SK-N-SH (cell line): ENCODE data around the gene PDZK1IP1. TPM values are rescaled to one million over a fixed set of nuclear protein-coding genes. Genes with fewer than 3 reads are reported as not detected.

Experiments
- CTCF ChIA-PET: fragments of 300-600, 350-600 bp; formaldehyde crosslinking; extraction: SDS; loops from one replicate; lab custom pipeline; 2021; lab: Yijun Ruan, JAX
- POLR2A ChIA-PET: fragments of 350-600 bp; sonication (Branson Sonifier 250); formaldehyde crosslinking; extraction: SDS; loops from one replicate; lab custom pipeline; 2020; ENCODE audit warnings: antibody characterized with exemption, inconsistent platforms; lab: Yijun Ruan, JAX
- DNase-seq: peaks from one replicate; pipeline ENCODE4 v3.0.0; 2012
- H2AFZ ChIP-seq: fragments of 200-600 bp; sonication (generic); 2 replicates; pipeline ENCODE4 v1.8.1; 2016; ENCODE audit warnings: antibody characterized with exemption, mild to moderate bottlenecking, low read depth
- H3F3A ChIP-seq: fragments of 200-600 bp; sonication (generic); replicated peaks from 2 replicates; pipeline ENCODE3; 2016; ENCODE audit warnings: antibody characterized with exemption, mild to moderate bottlenecking; ENCODE audit not compliant: insufficient read depth
- H3K27ac ChIP-seq, 2 experiments: fragments of 200-500 bp in 1 of 2; fragments of 200-600 bp in 1 of 2; sonication (Bioruptor generic) in 1 of 2; sonication (generic), shearing (Covaris generic) in 1 of 2; 2 replicates each; pipeline versions ENCODE4 v1.5.1 to v1.6.1; 2014 to 2016; ENCODE audit warnings: low read depth in 2 of 2, inconsistent platforms in 1 of 2, low read length in 1 of 2, mild to moderate bottlenecking in 1 of 2, mixed read lengths in 1 of 2
- H3K27me3 ChIP-seq: fragments of 200-600 bp; sonication (generic), shearing (Covaris generic); 2 replicates; pipeline ENCODE4 v1.6.1; 2016; ENCODE audit warnings: mixed run types; ENCODE audit not compliant: insufficient read depth
- H3K36me3 ChIP-seq, 2 experiments: fragments of 200-500 bp in 1 of 2; fragments of 200-600 bp in 1 of 2; sonication (Bioruptor generic) in 1 of 2; sonication (generic) in 1 of 2; replicated peaks in 1 of 2; 2 replicates each; pipeline versions ENCODE3 to v1.5.1; 2014 to 2016; ENCODE audit warnings: low read length in 1 of 2, mild to moderate bottlenecking in 1 of 2; ENCODE audit not compliant: insufficient read depth in 2 of 2, control insufficient read depth in 1 of 2
- H3K4me1 ChIP-seq, 2 experiments: fragments of 200-500 bp in 1 of 2; fragments of 200-600 bp in 1 of 2; sonication (Bioruptor generic) in 1 of 2; sonication (generic), shearing (Covaris generic) in 1 of 2; 2 replicates each; pipeline versions ENCODE4 v1.5.1 to v1.6.1; 2014 to 2016; ENCODE audit warnings: low read depth in 1 of 2, low read length in 1 of 2, mixed run types in 1 of 2; ENCODE audit not compliant: insufficient read depth in 2 of 2, control insufficient read depth in 1 of 2
- H3K4me2 ChIP-seq: fragments of 200-600 bp; sonication (generic), shearing (Covaris generic); 2 replicates; pipeline ENCODE4 v1.6.1; 2017; ENCODE audit warnings: mixed run types
- H3K4me3 ChIP-seq, 2 experiments: fragments of 200-500 bp in 1 of 2; fragments of 200-600 bp in 1 of 2; sonication (Bioruptor generic) in 1 of 2; sonication (generic), shearing (Covaris generic) in 1 of 2; 2 replicates each; pipeline versions ENCODE4 v1.5.1 to v1.8.1; 2014 to 2016; ENCODE audit warnings: low read depth in 2 of 2, inconsistent platforms in 1 of 2, low read length in 1 of 2, mild to moderate bottlenecking in 1 of 2, mixed read lengths in 1 of 2, moderate library complexity in 1 of 2
- H3K79me2 ChIP-seq: fragments of 200-600 bp; sonication (generic); 2 replicates; pipeline ENCODE4 v1.8.1; 2017; ENCODE audit warnings: mild to moderate bottlenecking; ENCODE audit not compliant: insufficient read depth
- H3K9ac ChIP-seq: fragments of 200-600 bp; sonication (generic); 2 replicates; pipeline ENCODE4 v1.6.1; 2017; ENCODE audit warnings: mixed run types
- H3K9me2 ChIP-seq: fragments of 200-600 bp; sonication (generic); 2 replicates; pipeline ENCODE4 v1.6.1; 2017; ENCODE audit warnings: mixed run types
- H3K9me3 ChIP-seq: fragments of 200-600 bp; sonication (generic); 2 replicates; pipeline ENCODE4 v1.6.1; 2017; ENCODE audit warnings: mixed run types, mild to moderate bottlenecking, moderate library complexity
- H4K20me1 ChIP-seq: fragments of 200-600 bp; sonication (generic); 2 replicates; pipeline ENCODE4 v1.6.1; 2017; ENCODE audit warnings: mild to moderate bottlenecking, mixed run types; ENCODE audit not compliant: insufficient read depth
- FOSL2 ChIP-seq: IDR thresholded peaks from 2 replicates; pipeline ENCODE4 v1.4.0; 2012; ENCODE audit warnings: low read depth, mild to moderate bottlenecking, moderate library complexity, borderline replicate concordance
- GABPA ChIP-seq: IDR thresholded peaks from 2 replicates; pipeline ENCODE4 v1.4.0; 2012; ENCODE audit warnings: low read depth, mild to moderate bottlenecking
- JUND ChIP-seq: IDR thresholded peaks from 2 replicates; pipeline ENCODE4 v1.4.0; 2012
- MEF2A ChIP-seq: IDR thresholded peaks from 2 replicates; pipeline ENCODE4 v1.4.0; 2012; ENCODE audit warnings: low read depth, borderline replicate concordance
- MXI1 ChIP-seq: IDR thresholded peaks from 2 replicates; pipeline ENCODE4 v1.6.1; 2012; ENCODE audit warnings: mild to moderate bottlenecking, low read depth, low read length, improper control_type of control experiment
- NFIC ChIP-seq: IDR thresholded peaks from 2 replicates; pipeline ENCODE4 v1.4.0; 2012; ENCODE audit warnings: borderline replicate concordance
- NRF1 ChIP-seq: IDR thresholded peaks from 2 replicates; pipeline ENCODE4 v1.6.1; 2012; ENCODE audit warnings: low read depth, mild to moderate bottlenecking, low read length
- RAD21 ChIP-seq: IDR thresholded peaks from 2 replicates; pipeline ENCODE4 v1.6.1; 2012; ENCODE audit warnings: mild to moderate bottlenecking, low read length
- RCOR1 ChIP-seq: fragments of 150-350 bp; IDR thresholded peaks from 2 replicates; pipeline ENCODE4 v1.6.1; 2017; ENCODE audit warnings: antibody characterized with exemption, low read length
- SIN3A ChIP-seq: IDR thresholded peaks from 2 replicates; pipeline ENCODE4 v1.6.1; 2012; ENCODE audit warnings: low read depth, mild to moderate bottlenecking, low read length, moderate library complexity, borderline replicate concordance
- SMC3 ChIP-seq: IDR thresholded peaks from 2 replicates; pipeline ENCODE4 v1.6.1; 2012; ENCODE audit warnings: low read depth, low read length, improper control_type of control experiment
- YY1 ChIP-seq: IDR thresholded peaks from 2 replicates; pipeline ENCODE4 v1.4.0; 2012; ENCODE audit warnings: low read depth, mild to moderate bottlenecking
- WGBS: methylation state at CpG from one replicate; pipeline ENCODE4 v1.1.6; 2017; ENCODE audit warnings: low lambda C conversion rate; 5-methylcytosine and 5-hydroxymethylcytosine counted together
- polyA plus RNA-seq, 3 experiments: library from polyadenylated mRNA; depleted of rRNA; stranded (reverse); fragments of >200 nt; gene quantifications; 2 replicates each; pipeline ENCODE4 v1.2.3, GENCODE V29; 2012
- TF ChIP-seq, protein P1 (sequence below): IDR thresholded peaks from 2 replicates; pipeline ENCODE4 v1.6.1; 2012; ENCODE audit warnings: mild to moderate bottlenecking, low read depth, low read length, moderate library complexity
- TF ChIP-seq, protein P2 (sequence below): fragments of 200-600 bp; sonication (generic); IDR thresholded peaks from 2 replicates; pipeline ENCODE4 v1.6.1; 2017; ENCODE audit warnings: antibody characterized with exemption, mild to moderate bottlenecking, moderate library complexity

Gene PDZK1IP1
- polyA plus RNA-seq, 1 of the 3 experiments (the other 2 are of a cell fraction): not detected

DNA sequence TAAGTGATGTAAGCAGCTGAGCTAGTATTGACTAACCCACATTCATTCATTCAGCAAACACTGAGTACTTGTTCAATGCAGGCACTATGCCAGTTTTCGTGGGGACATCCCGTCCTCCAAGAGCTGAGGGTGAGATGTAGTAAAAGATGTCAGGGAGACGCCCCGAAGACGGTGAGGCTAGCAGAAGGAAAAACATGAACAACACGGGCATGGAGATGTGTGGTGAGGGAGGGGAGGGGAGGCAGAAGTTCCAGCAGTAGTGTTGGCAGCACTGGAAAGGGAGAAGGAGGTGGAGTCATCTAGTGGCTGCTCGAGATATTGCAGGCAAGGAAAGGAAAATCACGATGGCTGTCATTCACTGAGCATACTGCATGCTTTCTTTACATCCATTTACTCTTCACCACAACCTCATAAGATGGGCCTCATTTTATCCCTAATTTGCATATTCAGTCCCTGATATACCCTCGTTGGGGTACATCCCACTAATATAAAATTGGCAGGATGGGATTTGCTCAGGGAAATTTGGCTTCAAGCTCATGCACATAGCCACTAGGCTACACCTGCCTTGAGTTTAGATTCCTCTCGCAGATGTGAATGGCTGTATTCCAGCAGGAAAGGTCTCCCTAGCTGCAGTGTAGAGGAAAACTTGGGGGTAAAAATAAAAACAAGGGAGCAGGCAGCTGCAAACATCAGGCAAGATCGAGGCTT is 14.5 kb downstream of the PDZK1IP1 start:
- WGBS: 10% methylated on average over 11 of the region's 11 CpGs
- no peak overlapping the region for H2AFZ ChIP-seq

DNA sequence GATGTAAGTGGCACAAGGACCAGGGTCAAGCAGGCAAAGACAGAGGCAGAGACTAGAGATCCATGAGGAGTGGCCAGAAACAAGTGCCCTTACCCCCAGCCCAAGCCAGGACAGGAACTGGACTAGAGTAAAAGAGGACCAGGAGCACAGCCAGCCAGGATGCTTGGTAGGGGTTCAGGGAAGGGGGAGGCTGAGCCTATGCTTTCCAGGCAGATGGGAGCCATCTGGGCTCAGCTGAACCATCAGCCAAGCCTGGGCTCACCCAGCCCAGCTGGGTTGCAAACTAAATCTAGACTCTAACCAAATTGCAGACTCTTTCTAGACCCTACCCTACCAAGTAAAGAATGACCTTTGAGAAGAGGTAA is 15.2 kb downstream of the PDZK1IP1 start:
- H3K79me2 ChIP-seq: no peaks in the 10 kb centered on the region
- H3K27me3 ChIP-seq: no peaks in the 10 kb centered on the region
- no peaks in the 10 kb centered on the region for H3K36me3 ChIP-seq
- H4K20me1 ChIP-seq: no peaks in the 10 kb centered on the region
- no peaks in the 10 kb centered on the region for H3K9me2 ChIP-seq
- no peak for DNase-seq
- H2AFZ ChIP-seq: no peak overlapping the region
- ChIA-PET POLR2A (no interaction called here), CTCF (interaction anchor here (0.7 to 3.6 kb wide), 15 partner anchors 9 to 1051 kb away, joined by 3 to 38 read pairs (median 6); no protein-coding TSS in a partner anchor)
- no peaks in the 10 kb centered on the region for H3K9me3 ChIP-seq
- peaks cover 3 to 10% of the 10 kb centered on the region in 2 experiments; a peak in 1 of 4 replicates for H3K4me1 ChIP-seq
- H3K27ac ChIP-seq: no peak overlapping the region
- no peak overlapping the region for H3K4me2 ChIP-seq
- H3K9ac ChIP-seq: no peak overlapping the region
- no peak overlapping the region for H3K4me3 ChIP-seq
- peaks cover 4% of the 10 kb centered on the region for H3F3A ChIP-seq
- TF ChIP-seq, protein P1, sequence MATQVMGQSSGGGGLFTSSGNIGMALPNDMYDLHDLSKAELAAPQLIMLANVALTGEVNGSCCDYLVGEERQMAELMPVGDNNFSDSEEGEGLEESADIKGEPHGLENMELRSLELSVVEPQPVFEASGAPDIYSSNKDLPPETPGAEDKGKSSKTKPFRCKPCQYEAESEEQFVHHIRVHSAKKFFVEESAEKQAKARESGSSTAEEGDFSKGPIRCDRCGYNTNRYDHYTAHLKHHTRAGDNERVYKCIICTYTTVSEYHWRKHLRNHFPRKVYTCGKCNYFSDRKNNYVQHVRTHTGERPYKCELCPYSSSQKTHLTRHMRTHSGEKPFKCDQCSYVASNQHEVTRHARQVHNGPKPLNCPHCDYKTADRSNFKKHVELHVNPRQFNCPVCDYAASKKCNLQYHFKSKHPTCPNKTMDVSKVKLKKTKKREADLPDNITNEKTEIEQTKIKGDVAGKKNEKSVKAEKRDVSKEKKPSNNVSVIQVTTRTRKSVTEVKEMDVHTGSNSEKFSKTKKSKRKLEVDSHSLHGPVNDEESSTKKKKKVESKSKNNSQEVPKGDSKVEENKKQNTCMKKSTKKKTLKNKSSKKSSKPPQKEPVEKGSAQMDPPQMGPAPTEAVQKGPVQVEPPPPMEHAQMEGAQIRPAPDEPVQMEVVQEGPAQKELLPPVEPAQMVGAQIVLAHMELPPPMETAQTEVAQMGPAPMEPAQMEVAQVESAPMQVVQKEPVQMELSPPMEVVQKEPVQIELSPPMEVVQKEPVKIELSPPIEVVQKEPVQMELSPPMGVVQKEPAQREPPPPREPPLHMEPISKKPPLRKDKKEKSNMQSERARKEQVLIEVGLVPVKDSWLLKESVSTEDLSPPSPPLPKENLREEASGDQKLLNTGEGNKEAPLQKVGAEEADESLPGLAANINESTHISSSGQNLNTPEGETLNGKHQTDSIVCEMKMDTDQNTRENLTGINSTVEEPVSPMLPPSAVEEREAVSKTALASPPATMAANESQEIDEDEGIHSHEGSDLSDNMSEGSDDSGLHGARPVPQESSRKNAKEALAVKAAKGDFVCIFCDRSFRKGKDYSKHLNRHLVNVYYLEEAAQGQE: no peak
- TF ChIP-seq MXI1 (no peak), GABPA (no peak), SIN3A (no peak), RCOR1 (no peak), FOSL2 (no peak), YY1 (no peak), SMC3 (no peak), JUND (no peak), NFIC (no peak), NRF1 (no peak)

More for the DNA sequence above, 14.5 kb downstream of the PDZK1IP1 start:
- Histone ChIP-seq H3K4me1 (peaks cover 4 to 16% of the 10 kb centered on the region in 2 experiments; a peak in 1 of 4 replicates), H3K79me2 (no peaks in the 10 kb centered on the region), H3K4me2 (no peak overlapping the region; the same call in 1 of the 2 replicates), H3K4me3 (peak overlapping the region in 1 of 2 experiments; percentile 38; a peak in 1 of 4 replicates), H3K9me2 (no peaks in the 10 kb centered on the region), H3K27ac (no peak overlapping the region), H4K20me1 (no peaks in the 10 kb centered on the region), H3F3A (peaks cover 4% of the 10 kb centered on the region), H3K9ac (no peak overlapping the region), H3K27me3 (no peaks in the 10 kb centered on the region), H3K36me3 (no peaks in the 10 kb centered on the region), H3K9me3 (no peaks in the 10 kb centered on the region)
- peak; percentile 72 for DNase-seq
- CTCF ChIA-PET: interaction anchor here (0.6 to 3.6 kb wide), 23 partner anchors 9 to 1051 kb away, joined by 3 to 38 read pairs (median 4); partner anchors contain the start of gene STIL
- POLR2A ChIA-PET: interaction anchor here (0.6 kb wide), 1 partner anchor 270 kb away, joined by 3 read pairs; no protein-coding TSS in a partner anchor
- TF ChIP-seq MEF2A (no peak), RAD21 (peak; percentile 76), SMC3 (peak; percentile 75), NFIC (no peak)
- TF ChIP-seq, protein P2, sequence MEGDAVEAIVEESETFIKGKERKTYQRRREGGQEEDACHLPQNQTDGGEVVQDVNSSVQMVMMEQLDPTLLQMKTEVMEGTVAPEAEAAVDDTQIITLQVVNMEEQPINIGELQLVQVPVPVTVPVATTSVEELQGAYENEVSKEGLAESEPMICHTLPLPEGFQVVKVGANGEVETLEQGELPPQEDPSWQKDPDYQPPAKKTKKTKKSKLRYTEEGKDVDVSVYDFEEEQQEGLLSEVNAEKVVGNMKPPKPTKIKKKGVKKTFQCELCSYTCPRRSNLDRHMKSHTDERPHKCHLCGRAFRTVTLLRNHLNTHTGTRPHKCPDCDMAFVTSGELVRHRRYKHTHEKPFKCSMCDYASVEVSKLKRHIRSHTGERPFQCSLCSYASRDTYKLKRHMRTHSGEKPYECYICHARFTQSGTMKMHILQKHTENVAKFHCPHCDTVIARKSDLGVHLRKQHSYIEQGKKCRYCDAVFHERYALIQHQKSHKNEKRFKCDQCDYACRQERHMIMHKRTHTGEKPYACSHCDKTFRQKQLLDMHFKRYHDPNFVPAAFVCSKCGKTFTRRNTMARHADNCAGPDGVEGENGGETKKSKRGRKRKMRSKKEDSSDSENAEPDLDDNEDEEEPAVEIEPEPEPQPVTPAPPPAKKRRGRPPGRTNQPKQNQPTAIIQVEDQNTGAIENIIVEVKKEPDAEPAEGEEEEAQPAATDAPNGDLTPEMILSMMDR: peak; percentile 88
- TF ChIP-seq, protein P1: no peak
